Suprapubic skin (tissue), 3 donors: ENCODE results near the gene MAPK13.

Experiments
- EP300 ChIP-seq: sonication (generic); formaldehyde crosslinking; IDR thresholded peaks from one replicate; pipeline ENCODE4 v1.6.1; 2017; ENCODE audit warnings: antibody characterized with exemption
- POLR2A ChIP-seq, 2 donors: fragments of 450-650 bp; IDR thresholded peaks; one replicate each; pipeline ENCODE4 v1.6.1; 2017; ENCODE audit warnings: antibody characterized with exemption in 2 of 2, mild to moderate bottlenecking in 2 of 2, moderate library complexity in 2 of 2
- TF ChIP-seq, protein P1 (sequence below), 2 donors: fragments of 200-600 bp in 1 of 2; fragments of 450-650 bp in 1 of 2; sonication (generic) in 1 of 2; IDR thresholded peaks; one replicate each; pipeline ENCODE4 v1.5.1; 2016 to 2019; ENCODE audit warnings: antibody characterized with exemption in 2 of 2, mild to moderate bottlenecking in 1 of 2, moderate library complexity in 1 of 2

DNA sequence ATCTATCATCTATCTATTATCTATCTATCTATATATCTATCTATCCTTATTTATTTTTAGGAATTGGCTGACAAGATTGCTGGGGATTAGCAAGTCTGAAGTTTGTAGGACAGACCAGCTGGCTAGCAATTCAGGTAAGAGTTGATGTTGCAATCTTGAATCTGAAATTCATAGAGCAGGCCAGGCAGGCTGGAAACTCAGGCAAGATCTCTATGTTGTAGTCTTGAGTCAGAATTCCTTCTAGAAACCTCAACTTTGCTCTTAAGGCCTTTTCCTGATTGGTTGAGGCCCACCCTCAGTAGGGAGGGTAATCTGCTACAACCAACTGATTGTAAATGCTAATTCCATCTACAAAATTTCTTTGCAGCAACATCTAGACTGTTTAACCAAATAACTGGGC lies 19.2 kb downstream of the MAPK13 start:
- TF ChIP-seq, protein P1, sequence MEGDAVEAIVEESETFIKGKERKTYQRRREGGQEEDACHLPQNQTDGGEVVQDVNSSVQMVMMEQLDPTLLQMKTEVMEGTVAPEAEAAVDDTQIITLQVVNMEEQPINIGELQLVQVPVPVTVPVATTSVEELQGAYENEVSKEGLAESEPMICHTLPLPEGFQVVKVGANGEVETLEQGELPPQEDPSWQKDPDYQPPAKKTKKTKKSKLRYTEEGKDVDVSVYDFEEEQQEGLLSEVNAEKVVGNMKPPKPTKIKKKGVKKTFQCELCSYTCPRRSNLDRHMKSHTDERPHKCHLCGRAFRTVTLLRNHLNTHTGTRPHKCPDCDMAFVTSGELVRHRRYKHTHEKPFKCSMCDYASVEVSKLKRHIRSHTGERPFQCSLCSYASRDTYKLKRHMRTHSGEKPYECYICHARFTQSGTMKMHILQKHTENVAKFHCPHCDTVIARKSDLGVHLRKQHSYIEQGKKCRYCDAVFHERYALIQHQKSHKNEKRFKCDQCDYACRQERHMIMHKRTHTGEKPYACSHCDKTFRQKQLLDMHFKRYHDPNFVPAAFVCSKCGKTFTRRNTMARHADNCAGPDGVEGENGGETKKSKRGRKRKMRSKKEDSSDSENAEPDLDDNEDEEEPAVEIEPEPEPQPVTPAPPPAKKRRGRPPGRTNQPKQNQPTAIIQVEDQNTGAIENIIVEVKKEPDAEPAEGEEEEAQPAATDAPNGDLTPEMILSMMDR (IDR thresholded peaks at IDR 0.05) = no peak
- no peak for TF ChIP-seq POLR2A (IDR thresholded peaks at IDR 0.05)
- TF ChIP-seq EP300 = no peak
